HEK293 (cell line): ENCODE measurements around the gene THUMPD1.

Source experiments
- CTCF ChIA-PET: fragments of 350-600 bp; formaldehyde crosslinking; extraction: SDS; loops from one replicate; lab custom pipeline; 2021; ENCODE audit warnings: antibody characterized with exemption; lab: Yijun Ruan, JAX
- POLR2A ChIA-PET: fragments of 300-600 bp; formaldehyde crosslinking; extraction: SDS; loops from one replicate; lab custom pipeline; 2020; ENCODE audit warnings: antibody characterized with exemption, inconsistent platforms; lab: Yijun Ruan, JAX
- H3K27ac ChIP-seq: fragments of 200-500 bp; sonication (Bioruptor generic); 2 replicates; pipeline ENCODE4 v1.5.1; 2014; ENCODE audit warnings: low read depth, low read length, control low read depth, inconsistent platforms; ENCODE audit errors: extremely low read depth
- H3K36me3 ChIP-seq, 2 experiments: fragments of 200-500 bp in 1 of 2; sonication (Bioruptor generic) in 1 of 2; 1 replicate in 1 of 2; 2 replicates in 1 of 2; pipeline ENCODE4 v1.5.1; 2014 to 2017; ENCODE audit warnings: inconsistent platforms in 2 of 2, low read length in 2 of 2; ENCODE audit not compliant: control insufficient read depth in 2 of 2, insufficient read depth in 1 of 2
- H3K4me1 ChIP-seq: fragments of 200-500 bp; sonication (Bioruptor generic); 2 replicates; pipeline ENCODE4 v1.5.1; 2014; ENCODE audit warnings: mild to moderate bottlenecking, low read length, inconsistent platforms; ENCODE audit not compliant: control insufficient read depth, insufficient read depth
- H3K4me3 ChIP-seq: 2 replicates; pipeline ENCODE4 v1.5.1; 2011; ENCODE audit warnings: low read depth, mild to moderate bottlenecking, control low read depth, low read length, moderate library complexity
- H3K9me3 ChIP-seq: fragments of 200-500 bp; sonication (Bioruptor generic); 2 replicates; pipeline ENCODE4 v1.5.1; 2014; ENCODE audit warnings: low read depth, low read length, inconsistent platforms; ENCODE audit not compliant: control insufficient read depth, insufficient read depth
- ATF2 ChIP-seq: fragments of 450-650 bp; formaldehyde crosslinking; IDR thresholded peaks from 2 replicates; pipeline ENCODE4 v1.5.1; 2016; ENCODE audit warnings: missing biosample characterization, missing genetic modification characterization, low read depth
- GLI4 ChIP-seq: fragments of 450-650 bp; formaldehyde crosslinking; IDR thresholded peaks from 2 replicates; pipeline ENCODE4 v1.5.1; 2016; ENCODE audit warnings: missing biosample characterization, missing genetic modification characterization
- ZBTB1 ChIP-seq: fragments of 450-650 bp; formaldehyde crosslinking; IDR thresholded peaks from 2 replicates; pipeline ENCODE4 v1.5.1; 2016; ENCODE audit warnings: missing biosample characterization, missing genetic modification characterization
- ZBTB17 ChIP-seq: fragments of 450-650 bp; formaldehyde crosslinking; IDR thresholded peaks from 2 replicates; pipeline ENCODE4 v1.5.1; 2016; ENCODE audit warnings: missing biosample characterization, missing genetic modification characterization
- ZFP69B ChIP-seq: fragments of 450-650 bp; formaldehyde crosslinking; IDR thresholded peaks from 2 replicates; pipeline ENCODE4 v1.5.1; 2016; ENCODE audit warnings: missing biosample characterization, missing genetic modification characterization
- ZNF366 ChIP-seq: fragments of 450-650 bp; formaldehyde crosslinking; conservative IDR thresholded peaks from 2 replicates; pipeline ENCODE4 v1.5.1; 2016; ENCODE audit warnings: missing biosample characterization, missing genetic modification characterization
- ZNF518A ChIP-seq: fragments of 450-650 bp; formaldehyde crosslinking; conservative IDR thresholded peaks from 2 replicates; pipeline ENCODE4 v1.5.1; 2016; ENCODE audit warnings: low read depth, missing biosample characterization, missing genetic modification characterization
- ZNF549 ChIP-seq: fragments of 450-650 bp; IDR thresholded peaks from 2 replicates; pipeline ENCODE4 v1.5.1; 2018; ENCODE audit warnings: missing biosample characterization, missing genetic modification characterization, mild to moderate bottlenecking, inconsistent platforms, moderate library complexity
- ZNF629 ChIP-seq: fragments of 450-650 bp; formaldehyde crosslinking; IDR thresholded peaks from 2 replicates; pipeline ENCODE4 v1.5.1; 2017; ENCODE audit warnings: missing biosample characterization, missing genetic modification characterization
- ZNF830 ChIP-seq: fragments of 450-650 bp; IDR thresholded peaks from 2 replicates; pipeline ENCODE4 v1.5.0; 2018; ENCODE audit warnings: missing biosample characterization, missing genetic modification characterization, low read depth, mild to moderate bottlenecking, moderate library complexity
- ZXDB ChIP-seq: fragments of 450-650 bp; formaldehyde crosslinking; IDR thresholded peaks from 2 replicates; pipeline ENCODE4 v1.5.1; 2016; ENCODE audit warnings: missing biosample characterization, missing genetic modification characterization
- TF ChIP-seq, protein P1 (sequence below): fragments of 450-650 bp; formaldehyde crosslinking; IDR thresholded peaks from 2 replicates; pipeline ENCODE4 v1.5.1; 2016; ENCODE audit warnings: missing biosample characterization, missing genetic modification characterization
- TF ChIP-seq, protein P2 (sequence below): fragments of 450-650 bp; formaldehyde crosslinking; IDR thresholded peaks from 2 replicates; pipeline ENCODE4 v1.5.1; 2017; ENCODE audit warnings: missing biosample characterization, missing genetic modification characterization

The THUMPD1 gene

DNA sequence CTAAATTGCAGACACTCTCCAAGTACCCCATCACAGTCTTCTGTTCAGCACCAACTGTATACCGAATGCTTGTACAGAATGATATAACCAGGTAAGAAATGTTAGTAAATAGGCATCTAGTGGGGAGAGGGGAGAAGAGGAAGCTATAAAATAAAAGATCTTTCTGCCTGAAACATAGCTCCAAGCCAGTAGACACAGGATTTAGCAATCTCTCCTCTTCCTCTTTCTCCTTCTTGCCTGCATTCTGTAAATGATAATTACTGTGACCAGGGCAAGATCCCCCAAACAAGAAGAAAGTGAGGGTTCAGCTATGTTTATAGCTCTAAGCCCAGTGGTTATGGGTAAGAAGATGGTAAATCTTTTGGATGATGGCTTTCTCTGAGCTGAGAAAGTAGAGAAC lies 40.1 kb upstream of the THUMPD1 start:
- Histone ChIP-seq H3K36me3 (no peaks in the 10 kb centered on the region), H3K4me1 (no peaks in the 10 kb centered on the region), H3K9me3 (no peaks in the 10 kb centered on the region), H3K4me3 (no peak overlapping the region), H3K27ac (no peak overlapping the region)
- ChIA-PET POLR2A (no interaction called here), CTCF (interaction anchor here (0.7 kb wide), 1 partner anchor 252 kb away, joined by 3 read pairs; no protein-coding TSS in a partner anchor)
- TF ChIP-seq ZXDB (tag by site-specific recombination): no peak
- TF ChIP-seq ATF2 (tag by site-specific recombination): no peak
- TF ChIP-seq, protein P1, sequence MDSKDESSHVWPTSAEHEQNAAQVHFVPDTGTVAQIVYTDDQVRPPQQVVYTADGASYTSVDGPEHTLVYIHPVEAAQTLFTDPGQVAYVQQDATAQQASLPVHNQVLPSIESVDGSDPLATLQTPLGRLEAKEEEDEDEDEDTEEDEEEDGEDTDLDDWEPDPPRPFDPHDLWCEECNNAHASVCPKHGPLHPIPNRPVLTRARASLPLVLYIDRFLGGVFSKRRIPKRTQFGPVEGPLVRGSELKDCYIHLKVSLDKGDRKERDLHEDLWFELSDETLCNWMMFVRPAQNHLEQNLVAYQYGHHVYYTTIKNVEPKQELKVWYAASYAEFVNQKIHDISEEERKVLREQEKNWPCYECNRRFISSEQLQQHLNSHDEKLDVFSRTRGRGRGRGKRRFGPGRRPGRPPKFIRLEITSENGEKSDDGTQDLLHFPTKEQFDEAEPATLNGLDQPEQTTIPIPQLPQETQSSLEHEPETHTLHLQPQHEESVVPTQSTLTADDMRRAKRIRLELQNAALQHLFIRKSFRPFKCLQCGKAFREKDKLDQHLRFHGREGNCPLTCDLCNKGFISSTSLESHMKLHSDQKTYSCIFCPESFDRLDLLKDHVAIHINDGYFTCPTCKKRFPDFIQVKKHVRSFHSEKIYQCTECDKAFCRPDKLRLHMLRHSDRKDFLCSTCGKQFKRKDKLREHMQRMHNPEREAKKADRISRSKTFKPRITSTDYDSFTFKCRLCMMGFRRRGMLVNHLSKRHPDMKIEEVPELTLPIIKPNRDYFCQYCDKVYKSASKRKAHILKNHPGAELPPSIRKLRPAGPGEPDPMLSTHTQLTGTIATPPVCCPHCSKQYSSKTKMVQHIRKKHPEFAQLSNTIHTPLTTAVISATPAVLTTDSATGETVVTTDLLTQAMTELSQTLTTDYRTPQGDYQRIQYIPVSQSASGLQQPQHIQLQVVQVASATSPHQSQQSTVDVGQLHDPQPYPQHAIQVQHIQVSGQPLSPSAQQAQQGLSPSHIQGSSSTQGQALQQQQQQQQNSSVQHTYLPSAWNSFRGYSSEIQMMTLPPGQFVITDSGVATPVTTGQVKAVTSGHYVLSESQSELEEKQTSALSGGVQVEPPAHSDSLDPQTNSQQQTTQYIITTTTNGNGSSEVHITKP (tag by site-specific recombination): no peak
- no peak for TF ChIP-seq ZBTB1 (tag by site-specific recombination)
- TF ChIP-seq, protein P2, sequence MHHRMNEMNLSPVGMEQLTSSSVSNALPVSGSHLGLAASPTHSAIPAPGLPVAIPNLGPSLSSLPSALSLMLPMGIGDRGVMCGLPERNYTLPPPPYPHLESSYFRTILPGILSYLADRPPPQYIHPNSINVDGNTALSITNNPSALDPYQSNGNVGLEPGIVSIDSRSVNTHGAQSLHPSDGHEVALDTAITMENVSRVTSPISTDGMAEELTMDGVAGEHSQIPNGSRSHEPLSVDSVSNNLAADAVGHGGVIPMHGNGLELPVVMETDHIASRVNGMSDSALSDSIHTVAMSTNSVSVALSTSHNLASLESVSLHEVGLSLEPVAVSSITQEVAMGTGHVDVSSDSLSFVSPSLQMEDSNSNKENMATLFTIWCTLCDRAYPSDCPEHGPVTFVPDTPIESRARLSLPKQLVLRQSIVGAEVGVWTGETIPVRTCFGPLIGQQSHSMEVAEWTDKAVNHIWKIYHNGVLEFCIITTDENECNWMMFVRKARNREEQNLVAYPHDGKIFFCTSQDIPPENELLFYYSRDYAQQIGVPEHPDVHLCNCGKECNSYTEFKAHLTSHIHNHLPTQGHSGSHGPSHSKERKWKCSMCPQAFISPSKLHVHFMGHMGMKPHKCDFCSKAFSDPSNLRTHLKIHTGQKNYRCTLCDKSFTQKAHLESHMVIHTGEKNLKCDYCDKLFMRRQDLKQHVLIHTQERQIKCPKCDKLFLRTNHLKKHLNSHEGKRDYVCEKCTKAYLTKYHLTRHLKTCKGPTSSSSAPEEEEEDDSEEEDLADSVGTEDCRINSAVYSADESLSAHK: no peak
- TF ChIP-seq ZNF366 (tag by site-specific recombination): no peak
- no peak for TF ChIP-seq ZFP69B
- TF ChIP-seq GLI4: no peak
- TF ChIP-seq ZNF549 (tag by site-specific recombination): no peak
- TF ChIP-seq ZNF518A (tag by site-specific recombination): no peak

- H3K36me3 ChIP-seq: no peaks in the 10 kb centered on the region
- H3K9me3 ChIP-seq: no peaks in the 10 kb centered on the region
- no peak overlapping the region for H3K4me3 ChIP-seq
- CTCF ChIA-PET: interaction anchor here (0.6 to 2.7 kb wide), 9 partner anchors 8 to 388 kb away, joined by 3 to 15 read pairs (median 4); no protein-coding TSS in a partner anchor
- no peak overlapping the region for H3K27ac ChIP-seq
- no peaks in the 10 kb centered on the region for H3K4me1 ChIP-seq
- POLR2A ChIA-PET: no interaction called here
- TF ChIP-seq ZNF518A (tag by site-specific recombination) (no peak), ZNF629 (no peak), ZNF830 (no peak), ZBTB17 (no peak)
Observed at GRCh38 chr16:20774703-20775362, 33.2 kb upstream of the THUMPD1 start.
